ENCODE data around the gene KPRP.

Gene KPRP

DNA sequence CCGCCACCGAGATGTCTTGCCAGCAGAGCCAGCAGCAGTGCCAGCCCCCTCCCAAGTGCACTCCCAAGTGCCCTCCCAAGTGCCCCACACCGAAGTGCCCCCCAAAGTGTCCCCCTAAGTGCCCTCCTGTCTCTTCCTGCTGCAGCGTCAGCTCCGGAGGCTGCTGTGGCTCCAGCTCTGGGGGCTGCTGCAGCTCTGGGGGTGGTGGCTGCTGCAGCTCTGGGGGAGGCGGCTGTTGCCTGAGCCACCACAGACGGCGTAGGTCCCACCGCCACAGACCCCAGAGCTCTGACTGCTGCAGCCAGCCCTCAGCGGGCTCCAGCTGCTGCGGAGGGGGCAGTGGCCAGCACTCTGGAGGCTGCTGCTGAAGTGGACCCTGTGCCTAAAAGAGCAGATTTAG is 18.5 kb downstream of the KPRP start:
- no peak for DNase-seq

DNA sequence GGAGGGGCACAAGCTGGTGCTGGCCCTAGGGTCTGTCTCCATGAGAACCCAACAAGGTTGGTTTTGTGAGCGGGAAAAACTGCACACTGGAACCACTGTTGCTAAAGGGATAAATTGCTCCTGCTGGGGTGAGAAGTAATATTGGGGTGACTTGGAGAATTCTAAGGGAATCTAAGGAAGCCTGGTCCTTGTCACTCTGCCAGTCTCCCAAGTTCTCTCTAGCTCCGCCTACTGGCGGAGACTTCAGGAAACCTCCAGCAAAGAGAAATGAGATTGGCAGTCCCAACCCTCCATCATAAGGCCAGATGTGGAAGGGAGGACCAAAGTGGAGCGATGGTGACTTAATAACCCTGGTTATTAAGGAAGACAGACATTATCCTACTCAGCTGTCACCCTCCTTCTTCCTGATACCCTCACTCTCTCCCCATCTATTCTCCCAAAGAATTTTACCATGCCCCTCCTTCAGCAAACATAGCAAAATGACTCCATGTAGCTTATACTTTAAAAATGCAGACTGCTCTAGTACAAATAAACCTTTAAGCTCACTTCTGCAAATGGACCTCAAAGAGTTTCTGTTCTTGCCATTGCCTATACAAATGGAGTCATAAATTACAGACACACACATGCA is 19.8 kb downstream of the KPRP start:
- DNase-seq: no peak

DNA sequence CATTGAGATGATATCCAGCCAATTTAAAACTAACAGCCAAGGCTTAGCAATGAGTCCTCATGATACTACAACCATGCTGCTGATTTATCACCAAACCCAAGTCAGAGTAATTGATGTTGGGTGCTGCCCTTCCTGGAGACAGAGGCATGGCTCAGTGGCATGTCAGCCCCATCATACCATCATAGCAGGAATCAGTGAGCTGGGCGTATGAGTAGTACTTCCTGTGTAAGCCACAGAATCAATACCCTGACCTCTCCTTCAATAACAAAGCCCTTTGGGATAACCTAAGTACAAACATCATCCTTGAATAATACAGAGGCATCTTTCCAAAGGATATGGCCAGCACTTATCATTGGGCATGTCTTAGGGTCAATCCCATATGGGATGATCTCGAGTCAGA is 25.3 kb downstream of the KPRP start:
- no peak for DNase-seq

DNA sequence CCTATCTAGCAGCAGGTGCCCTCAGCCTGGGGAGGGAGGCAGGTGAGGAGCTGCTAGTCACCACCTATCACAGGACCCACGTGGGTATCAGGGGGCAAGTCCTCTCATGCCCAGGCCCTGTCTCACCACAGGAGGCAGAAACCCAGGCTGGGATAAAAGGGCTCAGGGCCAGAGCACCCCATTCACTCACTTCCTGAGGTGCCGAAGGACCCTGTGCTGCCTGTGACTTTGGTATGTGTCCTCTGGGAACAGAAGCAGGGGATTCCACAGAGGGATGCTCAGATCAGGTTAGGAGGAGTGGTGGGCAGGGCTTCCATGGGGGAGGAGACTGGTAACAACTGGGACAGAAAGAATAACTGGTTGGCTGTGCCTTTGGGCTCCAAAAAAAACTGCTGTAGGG is 28.3 kb downstream of the KPRP start, which contains the start of gene LCE1E:
LCE1E (plus strand) TSS at position 181 of the 400 bp plus-strand sequence. CDS start 1,043 bp downstream, outside the sequence.
- no peak for DNase-seq

DNA sequence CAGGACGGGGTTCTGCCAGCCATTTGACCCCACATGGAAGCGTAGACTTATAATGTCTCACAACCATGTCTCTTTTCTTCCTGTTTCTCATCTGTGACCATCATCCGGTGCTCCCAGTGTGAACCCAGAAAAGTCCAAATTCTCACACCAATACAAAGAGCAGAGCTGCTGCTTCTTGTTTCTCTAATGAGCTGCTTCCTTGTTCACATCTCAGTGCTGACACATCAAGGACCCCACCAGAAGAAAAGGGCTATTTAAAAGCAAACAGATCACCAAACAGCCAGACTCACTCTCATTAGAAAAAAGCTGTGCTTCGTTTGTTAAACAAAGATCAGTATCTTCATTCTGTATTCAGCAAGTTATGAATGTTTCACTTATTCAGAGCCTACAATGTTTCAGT is 37.9 kb downstream of the KPRP start:
- no peak for DNase-seq

DNA sequence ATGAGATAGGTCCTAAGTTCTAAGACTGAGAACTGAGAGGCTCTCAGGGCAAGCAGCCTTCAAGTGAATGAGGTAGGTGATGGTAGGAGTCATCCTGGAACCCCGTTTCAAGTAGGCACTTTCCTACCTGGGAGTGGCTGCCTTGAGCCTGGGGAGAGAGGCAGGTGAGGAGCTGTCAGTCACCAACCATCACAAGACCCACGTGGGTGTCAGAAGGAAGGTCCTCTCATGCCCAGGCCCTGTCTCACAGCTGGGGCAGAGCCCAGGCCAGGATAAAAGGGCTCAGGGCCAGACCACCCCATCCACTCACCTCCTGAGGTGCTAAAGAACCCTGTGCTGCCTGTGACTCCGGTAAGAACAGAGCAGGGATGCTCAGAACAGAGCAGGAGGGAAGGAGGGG is 38.6 kb downstream of the KPRP start, which contains the start of gene LCE1D:
LCE1D (plus strand) TSS at position 301 of the 400 bp plus-strand sequence. CDS start 1,074 bp downstream, outside the sequence.
- DNase-seq: no peak

DNA sequence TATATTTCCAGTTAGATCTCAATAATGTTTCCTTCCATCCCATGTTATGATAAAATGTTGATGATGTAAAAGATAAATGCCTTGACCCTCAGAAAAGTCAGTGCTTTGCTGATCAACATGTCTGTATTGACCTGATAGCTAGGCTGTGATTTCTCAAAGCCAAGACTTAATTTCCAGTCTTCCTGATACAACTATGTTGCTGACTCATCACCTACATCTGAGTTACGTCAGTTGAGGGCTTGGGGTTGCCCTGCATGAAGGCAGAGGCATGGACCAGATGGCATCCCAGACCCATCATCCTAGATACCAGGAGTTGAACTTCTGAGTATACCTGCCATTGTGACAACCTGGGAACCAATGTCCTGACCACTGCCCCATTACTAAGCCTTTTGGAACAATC is 43.5 kb downstream of the KPRP start:
- DNase-seq: no peak

DNA sequence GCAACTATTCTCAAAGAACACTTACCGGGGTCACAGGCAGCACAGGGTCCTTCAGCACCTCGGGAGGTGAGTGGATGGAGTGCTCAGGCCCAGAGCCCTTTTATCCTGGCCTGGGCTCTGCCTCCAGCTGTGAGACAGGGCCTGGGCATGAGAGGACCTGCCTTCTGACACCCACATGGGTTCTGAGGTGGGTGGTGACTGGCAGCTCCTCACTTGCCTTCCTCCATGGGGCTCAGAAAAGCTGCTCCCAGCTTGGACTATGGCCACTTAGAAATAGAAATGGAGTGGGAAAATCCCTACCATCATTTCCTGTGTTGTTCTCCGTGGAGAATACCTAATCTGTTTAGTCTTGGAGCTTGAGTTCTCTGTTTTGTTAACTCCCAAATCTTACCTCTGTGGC is 48.8 kb downstream of the KPRP start, which contains the start of gene LCE1C:
LCE1C (minus strand) TSS at position 76 of the 400 bp plus-strand sequence. CDS start 1,173 bp downstream, outside the sequence.
- no peak for DNase-seq

DNA sequence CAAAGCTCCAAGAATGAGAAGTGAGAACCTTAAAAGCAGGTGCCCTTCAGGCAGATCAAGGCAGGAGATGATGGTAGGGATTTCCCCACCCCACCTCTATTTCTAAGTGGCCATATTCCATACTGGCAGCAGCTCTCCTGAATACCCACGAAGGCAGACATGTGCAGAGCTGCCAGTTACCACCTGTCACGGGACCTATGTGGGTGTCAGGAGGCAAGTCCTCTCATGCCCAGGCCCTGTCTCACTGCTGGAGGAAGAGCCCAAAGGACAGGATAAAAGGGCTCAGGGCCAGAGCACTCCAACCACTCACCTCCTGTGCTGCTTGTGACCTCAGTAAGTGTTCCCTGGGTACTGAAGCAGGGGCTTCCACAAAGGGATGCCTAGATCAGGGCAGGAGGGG is 53.2 kb downstream of the KPRP start:
- DNase-seq: no peak
